HPDE6-E6E7 (cell line): ENCODE measurements around the gene PRDM16.

Experiments
- DNase-seq: peaks from one replicate; pipeline ENCODE4 v3.0.0; 2011; ENCODE audit warnings: missing footprints; ENCODE audit errors: extremely low spot score

Gene PRDM16

GRCh38 chr1:3370856-3371703, 302.1 kb downstream of the PRDM16 start:
- no peak for DNase-seq

- no peak for DNase-seq
Observed at GRCh38 chr1:3372317-3372716, 303.3 kb downstream of the PRDM16 start.

DNA sequence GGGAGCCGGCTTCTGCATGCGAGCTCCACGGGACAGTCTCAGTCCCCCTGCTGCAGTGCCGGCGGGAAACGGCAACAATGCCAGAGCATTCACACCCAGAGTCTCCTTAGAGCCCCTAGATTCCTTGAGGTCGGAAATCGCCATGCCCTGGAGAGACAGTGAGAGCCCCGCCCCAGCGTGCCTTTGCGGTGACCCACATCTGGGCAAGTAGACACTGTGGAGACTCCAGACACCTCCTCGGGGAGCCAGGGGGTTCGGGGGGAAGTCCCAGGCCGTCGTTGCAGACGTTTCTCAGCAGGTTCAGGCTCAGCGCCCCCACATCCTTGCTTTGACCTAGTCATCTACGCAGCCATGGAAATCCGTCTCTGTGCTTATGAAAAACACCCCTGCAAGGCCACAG, 304.2 kb downstream of the PRDM16 start:
- DNase-seq, result no peak

GRCh38 chr1:3373700-3374405, 304.9 kb downstream of the PRDM16 start:
- no peak for DNase-seq

- DNase-seq, result no peak
Observed at GRCh38 chr1:3375245-3375644, 306.2 kb downstream of the PRDM16 start.

DNA sequence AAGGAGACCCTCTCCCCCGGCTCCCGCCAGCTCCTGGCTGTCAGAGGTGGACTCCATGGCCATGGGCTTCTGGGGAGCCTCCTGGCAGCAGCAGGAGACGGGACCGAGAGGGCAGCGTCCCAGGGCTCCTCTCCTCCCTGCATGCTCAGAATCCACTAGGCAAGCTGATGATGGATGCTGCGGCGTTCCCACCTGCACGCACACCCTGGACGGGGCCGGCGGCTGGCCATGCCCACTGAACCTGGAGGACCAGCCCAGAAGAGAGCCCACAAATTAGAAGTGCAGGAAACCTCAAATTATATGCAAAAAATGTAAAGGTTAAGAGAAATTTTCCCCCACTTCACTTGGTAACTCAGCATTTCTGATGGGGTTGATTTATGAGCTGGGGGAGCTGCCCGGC, 308.2 kb downstream of the PRDM16 start:
- no peak for DNase-seq

GRCh38 chr1:3377604-3378279, 308.7 kb downstream of the PRDM16 start:
- DNase-seq, result no peak

GRCh38 chr1:3378411-3379208, 309.6 kb downstream of the PRDM16 start:
- DNase-seq, result no peak

DNA sequence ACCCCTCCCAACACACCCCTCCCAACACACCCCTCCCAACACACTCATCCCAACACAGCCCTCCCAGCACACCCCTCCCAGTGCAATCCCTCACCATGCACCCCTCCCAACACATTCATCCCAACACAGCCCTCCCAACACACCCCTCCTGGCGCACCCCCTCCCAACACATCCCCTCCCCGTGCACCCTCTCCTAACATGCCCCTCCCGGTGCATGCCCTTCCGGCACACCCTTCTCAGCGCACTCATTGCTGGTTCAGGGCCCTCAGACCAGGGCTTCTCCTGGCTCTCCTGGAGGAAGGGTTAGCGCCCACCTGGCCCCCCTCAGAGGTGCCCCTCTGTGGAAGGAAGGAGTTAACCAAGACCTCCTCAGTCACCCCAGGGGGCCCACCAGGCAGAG, 310.9 kb downstream of the PRDM16 start:
- DNase-seq, result no peak

DNA sequence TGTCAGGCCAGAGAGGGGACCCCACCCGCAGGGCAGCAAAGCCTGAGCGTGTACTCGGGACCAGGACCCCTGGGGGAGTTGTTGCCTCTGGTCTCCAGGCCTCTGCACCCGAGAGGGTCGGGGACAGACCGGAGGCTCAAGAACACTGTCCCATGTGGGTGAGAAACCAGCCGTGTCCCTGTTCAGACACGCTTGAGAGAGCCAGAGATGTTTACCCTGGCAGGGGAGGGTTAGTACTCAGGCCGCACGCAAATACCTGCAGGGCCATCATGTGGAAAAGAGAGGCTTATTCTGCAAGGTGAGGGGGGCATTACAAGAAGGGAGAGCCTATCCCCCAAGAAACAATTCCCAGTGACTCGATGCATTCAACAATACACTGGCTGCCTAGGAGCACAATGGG, 311.5 kb downstream of the PRDM16 start:
- DNase-seq, result no peak

DNA sequence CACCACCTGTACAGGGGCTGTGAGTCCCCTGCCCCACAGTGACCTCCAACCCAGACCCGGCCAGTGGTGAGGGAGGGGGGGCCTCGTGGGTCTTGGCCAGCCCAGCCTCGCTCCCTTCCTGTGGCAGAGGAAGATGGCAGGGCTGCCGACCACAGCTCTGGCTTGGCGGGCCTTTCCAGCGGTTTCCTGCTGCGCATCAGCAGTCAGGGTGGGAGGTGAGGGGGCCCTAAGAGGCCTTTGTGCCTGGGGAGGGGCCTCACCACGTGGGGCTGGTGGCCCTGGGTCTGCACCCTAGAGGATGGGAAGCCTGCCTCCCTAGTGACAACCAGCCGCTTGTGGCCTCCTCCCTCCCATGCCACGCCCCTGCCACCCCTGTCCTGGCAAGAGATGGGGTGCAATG, 312.9 kb downstream of the PRDM16 start:
- no peak for DNase-seq

GRCh38 chr1:3382326-3383057, 313.5 kb downstream of the PRDM16 start:
- no peak for DNase-seq

DNA sequence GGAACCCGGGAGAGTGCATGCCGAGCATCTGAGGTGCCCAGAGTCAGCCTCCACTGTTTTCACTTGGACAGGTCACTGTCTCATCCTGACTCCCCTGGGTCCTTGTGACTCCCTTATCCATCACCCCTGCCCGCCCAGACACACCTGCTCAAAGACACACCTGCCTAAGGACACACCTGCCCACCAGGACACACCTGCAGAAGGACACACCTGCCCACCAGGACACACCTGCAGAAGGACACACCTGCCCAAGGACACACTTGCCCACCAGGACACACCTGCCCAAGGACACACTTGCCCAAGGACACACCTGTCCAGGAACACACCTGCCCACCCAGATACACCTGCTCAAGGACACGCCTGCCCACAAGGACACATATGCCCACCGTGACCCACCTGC, 314.7 kb downstream of the PRDM16 start:
- no peak for DNase-seq

DNA sequence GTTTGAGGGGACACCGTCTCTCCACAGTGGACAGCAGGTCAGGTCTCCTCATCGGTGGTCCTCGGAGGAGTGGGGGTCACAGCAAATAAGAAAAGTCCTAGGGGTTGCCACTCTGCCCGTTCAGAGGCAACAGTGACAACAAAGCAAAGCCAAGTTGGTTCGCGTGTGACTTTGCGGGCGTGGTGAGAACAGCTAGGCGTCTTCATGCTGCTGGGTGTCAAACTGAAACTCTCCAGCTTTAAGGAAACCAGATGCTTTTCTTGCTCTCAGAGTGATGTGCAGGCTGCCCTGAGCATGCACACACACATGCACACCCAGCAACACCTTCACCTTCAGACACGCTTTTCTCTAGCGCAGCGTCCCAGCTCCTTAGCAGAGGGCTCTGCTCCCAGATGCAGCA, 315.4 kb downstream of the PRDM16 start:
- DNase-seq, result no peak

DNA sequence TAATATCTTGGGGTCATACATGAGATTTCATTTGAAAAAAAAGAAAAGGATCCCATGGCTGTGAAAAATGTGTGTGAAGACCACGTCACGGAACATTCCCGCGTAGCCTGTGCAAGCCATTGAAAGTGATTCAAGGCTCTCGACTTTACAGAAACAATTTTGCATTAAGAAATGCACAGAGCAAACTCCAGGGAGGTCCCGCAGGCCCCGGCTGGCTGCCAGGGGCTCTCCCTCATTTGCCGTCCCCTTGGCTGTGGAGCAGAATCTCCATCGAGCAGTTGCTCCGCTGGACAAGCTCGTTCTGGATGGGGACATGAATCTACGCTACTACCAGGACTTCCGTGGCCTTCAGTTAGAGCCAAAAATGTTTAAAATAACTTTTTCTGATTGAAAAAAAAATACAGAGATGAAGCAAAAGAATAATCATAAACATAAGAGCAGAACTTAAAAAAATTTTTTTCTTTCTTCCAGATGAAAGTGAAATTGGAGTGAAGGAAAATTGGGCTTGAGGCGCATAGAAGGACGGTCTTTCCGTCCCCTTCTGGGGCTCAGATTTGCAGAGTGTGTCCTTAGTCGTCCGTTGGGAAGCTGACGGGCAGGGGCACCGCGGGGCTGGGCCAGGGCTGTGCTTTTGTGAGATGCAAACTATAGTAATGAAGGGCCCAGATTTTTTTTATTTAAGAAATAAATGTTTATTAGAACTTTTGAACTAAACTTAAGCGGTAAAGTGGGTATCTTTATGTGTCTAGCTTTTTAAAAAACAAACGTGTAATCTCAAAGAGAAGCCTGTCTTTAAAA, 317.4 kb downstream of the PRDM16 start:
- no peak for DNase-seq

- DNase-seq, result no peak
Observed at GRCh38 chr1:3387401-3387800, 318.4 kb downstream of the PRDM16 start.

DNA sequence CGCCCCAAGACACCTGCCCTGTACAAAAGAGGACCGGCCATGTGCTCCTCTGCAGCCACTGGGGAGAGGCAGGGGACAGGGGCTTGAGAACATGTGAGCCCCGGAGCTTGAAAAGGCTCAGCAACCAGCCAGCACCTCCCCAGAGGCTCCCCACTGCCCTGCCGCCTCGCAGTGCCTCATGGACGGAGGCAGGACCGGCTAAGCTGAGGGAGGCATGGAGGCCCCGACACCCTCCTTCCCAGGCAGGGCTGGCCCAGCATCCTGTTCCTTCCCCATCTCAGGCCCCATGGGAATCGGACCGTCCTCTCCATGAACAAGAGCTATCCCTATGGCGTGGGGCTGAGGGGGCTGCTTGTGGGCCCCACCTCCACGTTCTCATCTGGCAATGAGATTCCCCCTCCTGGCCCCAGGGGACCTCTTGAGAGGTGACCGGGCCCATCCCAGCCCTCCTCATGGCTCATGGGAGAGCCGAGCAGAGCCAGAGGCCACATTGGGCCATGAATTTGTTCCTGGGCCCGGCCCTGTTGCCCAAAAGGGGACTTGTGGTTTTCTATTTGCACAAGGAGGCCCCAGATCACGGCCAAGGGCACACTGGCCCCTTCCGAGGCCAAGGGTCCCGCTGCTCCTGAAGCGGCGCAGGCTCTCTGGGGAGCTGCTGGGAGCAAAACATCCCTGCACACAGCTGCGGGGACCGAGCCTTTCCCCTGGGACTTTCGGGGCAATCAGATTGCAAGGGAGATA, 320.3 kb downstream of the PRDM16 start:
- no peak for DNase-seq

- no peak for DNase-seq
Observed at GRCh38 chr1:3390291-3390690, 321.3 kb downstream of the PRDM16 start.

- DNase-seq, result no peak
Observed at GRCh38 chr1:3391711-3392110, 322.7 kb downstream of the PRDM16 start.
